Suprapubic skin (tissue), 4 donors: ENCODE measurements around the gene PARVG. TPM values are rescaled to one million over a fixed set of nuclear protein-coding genes. Genes with fewer than 3 reads are reported as not detected.

ENCODE experiments used
- DNase-seq, 2 donors: peaks; one replicate each; pipeline ENCODE4 v3.0.0-alpha.2; 2019; ENCODE audit warnings: low spot score in 2 of 2
- H3K27ac ChIP-seq: fragments of 200-600 bp; sonication (generic); one replicate; pipeline ENCODE4 v1.5.1; 2019
- H3K27me3 ChIP-seq: fragments of 200-600 bp; sonication (generic); one replicate; pipeline ENCODE4 v1.5.1; 2019
- H3K36me3 ChIP-seq: fragments of 200-600 bp; sonication (generic); one replicate; pipeline ENCODE4 v1.5.1; 2019
- H3K4me1 ChIP-seq: fragments of 200-600 bp; sonication (generic); one replicate; pipeline ENCODE4 v1.5.1; 2019
- H3K4me3 ChIP-seq: fragments of 200-600 bp; sonication (generic); one replicate; pipeline ENCODE4 v1.5.1; 2019; ENCODE audit warnings: mild to moderate bottlenecking
- H3K9me3 ChIP-seq: fragments of 200-600 bp; sonication (generic); one replicate; pipeline ENCODE4 v1.5.1; 2019
- CTCF ChIP-seq, 2 donors: fragments of 200-600 bp in 1 of 2; fragments of 450-650 bp in 1 of 2; sonication (generic) in 1 of 2; IDR thresholded peaks; one replicate each; pipeline ENCODE4 v1.5.1; 2016 to 2019; ENCODE audit warnings: antibody characterized with exemption in 2 of 2, mild to moderate bottlenecking in 1 of 2, moderate library complexity in 1 of 2
- EP300 ChIP-seq: sonication (generic); formaldehyde crosslinking; IDR thresholded peaks from one replicate; pipeline ENCODE4 v1.6.1; 2017; ENCODE audit warnings: antibody characterized with exemption
- POLR2A ChIP-seq, 2 donors: fragments of 450-650 bp; IDR thresholded peaks; one replicate each; pipeline ENCODE4 v1.6.1; 2017; ENCODE audit warnings: antibody characterized with exemption in 2 of 2, mild to moderate bottlenecking in 2 of 2, moderate library complexity in 2 of 2
- POLR2AphosphoS5 ChIP-seq, 3 donors: sonication (generic); formaldehyde crosslinking; IDR thresholded peaks; one replicate each; pipeline ENCODE4 v1.6.1; 2017; ENCODE audit warnings: antibody characterized with exemption in 3 of 3
- WGBS: methylation state at CpG from one replicate; pipeline ENCODE4 v1.1.5; 2018; 5-methylcytosine and 5-hydroxymethylcytosine counted together
- total RNA-seq, 4 donors: library from RNA; depleted of rRNA; stranded (reverse); fragments of >200 nt; gene quantifications; one replicate each; pipeline ENCODE4 v1.1.0, GENCODE V29; 2016

Gene PARVG
- total RNA-seq, 4 donors from 2014 or later = 1.6 to 17.1 (median 3.2) TPM

- H3K36me3 ChIP-seq = no peaks in the 10 kb centered on the region
- H3K27me3 ChIP-seq = peaks cover 42% of the 10 kb centered on the region
- H3K4me1 ChIP-seq = no peaks in the 10 kb centered on the region
- no peaks in the 10 kb centered on the region for H3K9me3 ChIP-seq
- no peak overlapping the region for H3K4me3 ChIP-seq
- TF ChIP-seq EP300 = no peak
- no peak for TF ChIP-seq POLR2A (IDR thresholded peaks at IDR 0.05)
- TF ChIP-seq POLR2AphosphoS5 (IDR thresholded peaks at IDR 0.05) = no peak
- no peak for TF ChIP-seq CTCF (IDR thresholded peaks at IDR 0.05)
- WGBS = 88% methylated on average over 5 of the region's 5 CpGs
- H3K27ac ChIP-seq = no peak overlapping the region
- no peak for DNase-seq
These were observed 19.1 kb downstream of the PARVG start for GRCh38 chr22:44199866-44200265.

GRCh38 chr22:44200451-44200850 lies 19.7 kb downstream of the PARVG start:
- Histone ChIP-seq H3K36me3 (no peaks in the 10 kb centered on the region), H3K9me3 (no peaks in the 10 kb centered on the region), H3K27me3 (peaks cover 38% of the 10 kb centered on the region), H3K4me3 (no peak overlapping the region), H3K27ac (no peak overlapping the region), H3K4me1 (no peaks in the 10 kb centered on the region)
- WGBS = 100% methylated on average over 3 of the region's 6 CpGs
- TF ChIP-seq CTCF (IDR thresholded peaks at IDR 0.05) (no peak), POLR2AphosphoS5 (IDR thresholded peaks at IDR 0.05) (no peak), EP300 (no peak), POLR2A (IDR thresholded peaks at IDR 0.05) (no peak)
- no peak for DNase-seq

GRCh38 chr22:44200855-44201550 lies 20.3 kb downstream of the PARVG start:
- WGBS = 79% methylated on average over 13 of the region's 17 CpGs
- DNase-seq = no peak
- Histone ChIP-seq H3K27ac (no peak overlapping the region), H3K36me3 (no peaks in the 10 kb centered on the region), H3K4me1 (no peaks in the 10 kb centered on the region), H3K9me3 (no peaks in the 10 kb centered on the region), H3K27me3 (peaks cover 34% of the 10 kb centered on the region), H3K4me3 (no peak overlapping the region)
- TF ChIP-seq POLR2AphosphoS5 (IDR thresholded peaks at IDR 0.05) (no peak), CTCF (IDR thresholded peaks at IDR 0.05) (no peak), POLR2A (IDR thresholded peaks at IDR 0.05) (no peak), EP300 (no peak)

- no peaks in the 10 kb centered on the region for H3K4me1 ChIP-seq
- H3K4me3 ChIP-seq = no peak overlapping the region
- no peak overlapping the region for H3K27ac ChIP-seq
- 68% methylated on average over 6 of the region's 12 CpGs for WGBS
- no peaks in the 10 kb centered on the region for H3K9me3 ChIP-seq
- TF ChIP-seq EP300 = no peak
- TF ChIP-seq CTCF (IDR thresholded peaks at IDR 0.05) = no peak
- TF ChIP-seq POLR2A (IDR thresholded peaks at IDR 0.05) = no peak
- no peak for TF ChIP-seq POLR2AphosphoS5 (IDR thresholded peaks at IDR 0.05)
- DNase-seq = no peak
- peaks cover 28% of the 10 kb centered on the region for H3K27me3 ChIP-seq
- no peaks in the 10 kb centered on the region for H3K36me3 ChIP-seq
These were observed 20.9 kb downstream of the PARVG start for GRCh38 chr22:44201665-44202064.

- WGBS = 64% methylated on average over 10 of the region's 11 CpGs
- Histone ChIP-seq H3K4me1 (no peaks in the 10 kb centered on the region), H3K9me3 (no peaks in the 10 kb centered on the region), H3K27me3 (peaks cover 22% of the 10 kb centered on the region), H3K4me3 (no peak overlapping the region), H3K27ac (no peak overlapping the region), H3K36me3 (no peaks in the 10 kb centered on the region)
- TF ChIP-seq POLR2AphosphoS5 (IDR thresholded peaks at IDR 0.05) = no peak
- TF ChIP-seq CTCF (IDR thresholded peaks at IDR 0.05) = no peak
- TF ChIP-seq POLR2A (IDR thresholded peaks at IDR 0.05) = no peak
- TF ChIP-seq EP300 = no peak
- DNase-seq = peak in 1 of 2 donors; percentile 27
These were observed 21.6 kb downstream of the PARVG start for GRCh38 chr22:44202261-44202789.
